ENCODE results near the gene SHANK2. TPM values are rescaled to one million over a fixed set of nuclear protein-coding genes. Genes with fewer than 3 reads are reported as not detected.

Gene SHANK2
- total RNA-seq, 1 donor from 2014 or later: 10.5 TPM

GRCh38 chr11:71210861-71211260 is 41.5 kb downstream of the SHANK2 start:
- no peaks in the 10 kb centered on the region for H3K9me3 Mint-ChIP-seq (ENCODE audit: unreplicated experiment)
- TF ChIP-seq CTCF (IDR thresholded peaks at IDR 0.05; ENCODE audit: unreplicated experiment): no peak
- no peaks in the 10 kb centered on the region for H3K36me3 Mint-ChIP-seq (ENCODE audit: low read depth, unreplicated experiment)
- peaks cover 3% of the 10 kb centered on the region for H3K4me1 Mint-ChIP-seq (ENCODE audit: unreplicated experiment)
- H3K27ac Mint-ChIP-seq (ENCODE audit: unreplicated experiment): no peak overlapping the region
- no peak overlapping the region for H3K4me3 Mint-ChIP-seq (ENCODE audit: unreplicated experiment)
- H3K27me3 Mint-ChIP-seq (ENCODE audit: unreplicated experiment): peaks cover 2% of the 10 kb centered on the region
- no peak for DNase-seq (ENCODE audit: low spot score)

GRCh38 chr11:71209656-71210055 is 42.7 kb downstream of the SHANK2 start:
- no peaks in the 10 kb centered on the region for H3K36me3 Mint-ChIP-seq (ENCODE audit: low read depth, unreplicated experiment)
- no peak for TF ChIP-seq CTCF (IDR thresholded peaks at IDR 0.05; ENCODE audit: unreplicated experiment)
- no peak overlapping the region for H3K4me3 Mint-ChIP-seq (ENCODE audit: unreplicated experiment)
- H3K27me3 Mint-ChIP-seq (ENCODE audit: unreplicated experiment): peaks cover 2% of the 10 kb centered on the region
- H3K27ac Mint-ChIP-seq (ENCODE audit: unreplicated experiment): no peak overlapping the region
- no peak for DNase-seq (ENCODE audit: low spot score)
- H3K4me1 Mint-ChIP-seq (ENCODE audit: unreplicated experiment): peaks cover 3% of the 10 kb centered on the region
- H3K9me3 Mint-ChIP-seq (ENCODE audit: unreplicated experiment): no peaks in the 10 kb centered on the region

- peaks cover 3% of the 10 kb centered on the region for H3K4me1 Mint-ChIP-seq (ENCODE audit: unreplicated experiment)
- peaks cover 2% of the 10 kb centered on the region for H3K27me3 Mint-ChIP-seq (ENCODE audit: unreplicated experiment)
- DNase-seq (ENCODE audit: low spot score): no peak
- no peak for TF ChIP-seq CTCF (IDR thresholded peaks at IDR 0.05; ENCODE audit: unreplicated experiment)
- no peaks in the 10 kb centered on the region for H3K9me3 Mint-ChIP-seq (ENCODE audit: unreplicated experiment)
- no peak overlapping the region for H3K27ac Mint-ChIP-seq (ENCODE audit: unreplicated experiment)
- no peaks in the 10 kb centered on the region for H3K36me3 Mint-ChIP-seq (ENCODE audit: low read depth, unreplicated experiment)
- H3K4me3 Mint-ChIP-seq (ENCODE audit: unreplicated experiment): no peak overlapping the region
These were observed 43.2 kb downstream of the SHANK2 start for GRCh38 chr11:71209181-71209580.

- H3K9me3 Mint-ChIP-seq (ENCODE audit: unreplicated experiment): no peaks in the 10 kb centered on the region
- no peak overlapping the region for H3K4me3 Mint-ChIP-seq (ENCODE audit: unreplicated experiment)
- no peak for DNase-seq (ENCODE audit: low spot score)
- TF ChIP-seq CTCF (IDR thresholded peaks at IDR 0.05; ENCODE audit: unreplicated experiment): no peak
- H3K36me3 Mint-ChIP-seq (ENCODE audit: low read depth, unreplicated experiment): no peaks in the 10 kb centered on the region
- H3K27me3 Mint-ChIP-seq (ENCODE audit: unreplicated experiment): peaks cover 2% of the 10 kb centered on the region
- H3K27ac Mint-ChIP-seq (ENCODE audit: unreplicated experiment): no peak overlapping the region
- H3K4me1 Mint-ChIP-seq (ENCODE audit: unreplicated experiment): peaks cover 3% of the 10 kb centered on the region
These were observed 44.2 kb downstream of the SHANK2 start for GRCh38 chr11:71208011-71208774.

GRCh38 chr11:71207563-71207962 is 44.8 kb downstream of the SHANK2 start:
- H3K9me3 Mint-ChIP-seq (ENCODE audit: unreplicated experiment): no peaks in the 10 kb centered on the region
- H3K36me3 Mint-ChIP-seq (ENCODE audit: low read depth, unreplicated experiment): no peaks in the 10 kb centered on the region
- no peak for TF ChIP-seq CTCF (IDR thresholded peaks at IDR 0.05; ENCODE audit: unreplicated experiment)
- peaks cover 3% of the 10 kb centered on the region for H3K4me1 Mint-ChIP-seq (ENCODE audit: unreplicated experiment)
- peaks cover 2% of the 10 kb centered on the region for H3K27me3 Mint-ChIP-seq (ENCODE audit: unreplicated experiment)
- H3K4me3 Mint-ChIP-seq (ENCODE audit: unreplicated experiment): no peak overlapping the region
- no peak for DNase-seq (ENCODE audit: low spot score)
- no peak overlapping the region for H3K27ac Mint-ChIP-seq (ENCODE audit: unreplicated experiment)

Data from endothelial cell (in vitro differentiated cells).